H1 (cell line): ENCODE results near the gene PDGFA. TPM values are rescaled to one million over a fixed set of nuclear protein-coding genes. Genes with fewer than 3 reads are reported as not detected.

ENCODE experiments used
- KDM1A ChIP-seq: fragments of 200-600, 300-600 bp; sonication (generic); IDR thresholded peaks from 2 replicates; pipeline ENCODE4 v1.7.1; 2016; ENCODE audit warnings: mild to moderate bottlenecking, low read length, borderline replicate concordance
- POLR2A ChIP-seq, 2 experiments: IDR thresholded peaks; 1 replicate in 1 of 2; 2 replicates in 1 of 2; pipeline ENCODE4 v1.6.1; 2011; ENCODE audit warnings: low read depth in 2 of 2, low read length in 2 of 2, mild to moderate bottlenecking in 2 of 2; ENCODE audit errors: control extremely low read depth in 1 of 2
- SIRT6 ChIP-seq: IDR thresholded peaks from one replicate; pipeline ENCODE4 v1.7.1; 2012; ENCODE audit warnings: low read length, inconsistent platforms
- SIX5 ChIP-seq: IDR thresholded peaks from 2 replicates; pipeline ENCODE4 v1.6.1; 2011; ENCODE audit warnings: mild to moderate bottlenecking, low read depth, low read length
- SRF ChIP-seq: IDR thresholded peaks from 2 replicates; pipeline ENCODE4 v1.6.1; 2011; ENCODE audit warnings: mild to moderate bottlenecking, low read depth, low read length, moderate library complexity
- SUZ12 ChIP-seq: fragments of 200-600 bp; sonication (generic); IDR thresholded peaks from 2 replicates; pipeline ENCODE4 v1.6.1; 2012; ENCODE audit warnings: mild to moderate bottlenecking, inconsistent platforms, low read length, moderate library complexity, mixed read lengths
- TBP ChIP-seq: IDR thresholded peaks from 2 replicates; pipeline ENCODE4 v1.6.1; 2011; ENCODE audit warnings: low read depth, low read length, improper control_type of control experiment
- polyA plus RNA-seq, 7 experiments: library from polyadenylated mRNA; depleted of rRNA in 3 of 7; stranded (reverse) in 5 of 7; unstranded in 2 of 7; fragments of >200 nt in 5 of 7; fragments of 200-250 nt in 2 of 7; gene quantifications; 1 replicate in 5 of 7; 2 replicates in 1 of 7; 4 replicates in 1 of 7; pipeline versions ENCODE4 v1.2.1 to v1.2.3, GENCODE V29; 2011 to 2013; ENCODE audit warnings: missing spikeins in 2 of 7, mixed read lengths in 2 of 7
- total RNA-seq: library from RNA; stranded (reverse); fragmentation: NEBNext Ultra II Directional; extraction: Animal tissue kit (Norgen Biotek cat#: 25700); gene quantifications from 2 replicates; pipeline ENCODE4 v1.2.1, GENCODE V29; 2021

Gene PDGFA
- total and polyA plus RNA-seq, 2 of the 8 experiments (the other 6 are each of a cell fraction or from before 2014, with no cell fraction given): 21.1 to 43.0 TPM

DNA sequence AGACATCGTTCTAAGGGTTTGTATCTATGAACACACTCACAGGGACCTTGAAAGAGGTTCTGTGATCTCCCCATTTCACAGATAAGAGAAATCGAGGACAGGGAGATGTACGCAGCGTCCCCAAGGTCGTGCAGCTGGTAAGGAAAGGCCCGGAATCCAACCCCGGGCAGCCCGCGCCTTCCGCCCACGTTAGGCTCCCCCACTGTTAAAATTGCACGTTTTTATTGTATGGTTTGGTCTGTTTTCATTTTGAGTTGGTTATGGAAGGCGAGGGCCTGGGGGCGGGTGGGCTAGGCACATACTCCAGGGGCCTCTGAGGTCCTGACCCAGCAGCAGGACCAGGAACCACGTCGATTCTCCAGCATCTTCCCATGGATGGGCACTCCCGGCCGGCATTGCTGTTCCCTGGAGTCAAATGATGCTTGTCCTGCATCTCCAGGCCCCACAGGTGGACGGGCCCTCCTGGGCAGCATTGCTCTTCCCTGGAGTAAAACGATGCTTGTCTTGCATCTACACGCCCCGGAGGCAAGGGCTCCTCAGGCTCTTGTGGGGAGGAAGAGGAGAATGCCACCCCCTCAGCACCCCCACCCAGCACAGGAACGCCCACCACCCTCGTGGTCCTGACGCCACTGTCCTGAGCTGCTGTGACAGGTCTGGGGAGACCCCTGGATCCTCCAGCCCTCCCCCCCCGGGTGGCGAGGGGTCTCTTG, 65.9 kb downstream of the PDGFA start (continued):
- TF ChIP-seq POLR2A (IDR thresholded peaks at IDR 0.05; ENCODE audit: control extremely low read depth in 1 of 2, low read depth in 2 of 2, low read length in 2 of 2) (no peak), SUZ12 (no peak), KDM1A (no peak), SIX5 (no peak), SIRT6 (no peak), SRF (no peak), TBP (no peak)
